H9 (cell line): Measurements from ENCODE around the gene IL3. TPM values are rescaled to one million over a fixed set of nuclear protein-coding genes. Genes with fewer than 3 reads are reported as not detected.

Experiments
- DNase-seq: peaks from one replicate; pipeline ENCODE4 v3.0.0-alpha.2; 2017
- H2AFZ ChIP-seq: one replicate; pipeline ENCODE4 v1.6.1; 2013; ENCODE audit warnings: mild to moderate bottlenecking, low read length, control low read depth, moderate library complexity
- H2AK5ac ChIP-seq: 2 replicates; pipeline ENCODE4 v1.6.1; 2013; ENCODE audit warnings: low read length, control low read depth, mixed read lengths; ENCODE audit not compliant: insufficient read length
- H2BK120ac ChIP-seq: one replicate; pipeline ENCODE4 v1.6.1; 2013; ENCODE audit warnings: low read depth, mild to moderate bottlenecking, low read length, control low read depth, inconsistent platforms; ENCODE audit not compliant: poor library complexity, severe bottlenecking
- H2BK12ac ChIP-seq: 2 replicates; pipeline ENCODE4 v1.6.1; 2013; ENCODE audit warnings: low read length, control low read depth, mixed read lengths, low read depth; ENCODE audit not compliant: insufficient read length
- H2BK15ac ChIP-seq: 2 replicates; pipeline ENCODE4 v1.6.1; 2013; ENCODE audit warnings: low read depth, low read length, control low read depth
- H2BK20ac ChIP-seq: one replicate; pipeline ENCODE4 v1.6.1; 2013; ENCODE audit warnings: low read depth, mild to moderate bottlenecking, low read length, control low read depth, inconsistent platforms; ENCODE audit not compliant: poor library complexity, severe bottlenecking
- H2BK5ac ChIP-seq: 2 replicates; pipeline ENCODE4 v1.6.1; 2013; ENCODE audit warnings: low read length, control low read depth, mixed read lengths; ENCODE audit not compliant: insufficient read length
- H3K14ac ChIP-seq: 2 replicates; pipeline ENCODE4 v1.6.1; 2013; ENCODE audit warnings: low read length, control low read depth; ENCODE audit not compliant: insufficient read depth
- H3K18ac ChIP-seq: 2 replicates; pipeline ENCODE4 v1.6.1; 2013; ENCODE audit warnings: low read depth, mild to moderate bottlenecking, mixed read lengths, low read length, control low read depth; ENCODE audit not compliant: insufficient read length
- H3K23ac ChIP-seq: 2 replicates; pipeline ENCODE4 v1.6.1; 2013; ENCODE audit warnings: low read length, control low read depth, mixed read lengths, low read depth; ENCODE audit not compliant: insufficient read length
- H3K23me2 ChIP-seq: 2 replicates; pipeline ENCODE4 v1.6.1; 2013; ENCODE audit warnings: low read depth, mild to moderate bottlenecking, mixed read lengths, low read length, control low read depth; ENCODE audit not compliant: insufficient read length, poor library complexity, severe bottlenecking
- H3K27ac ChIP-seq: 2 replicates; pipeline ENCODE4 v1.5.1; 2013; ENCODE audit warnings: low read length, control low read depth, mixed read lengths, low read depth; ENCODE audit not compliant: insufficient read length
- H3K27me3 ChIP-seq: 2 replicates; pipeline ENCODE4 v1.6.1; 2013; ENCODE audit warnings: low read length, control low read depth, inconsistent platforms; ENCODE audit not compliant: insufficient read depth
- H3K4ac ChIP-seq: 2 replicates; pipeline ENCODE4 v1.6.1; 2013; ENCODE audit warnings: low read depth, mild to moderate bottlenecking, control low read depth, inconsistent platforms, low read length, moderate library complexity
- H3K4me1 ChIP-seq: 2 replicates; pipeline ENCODE4 v1.6.1; 2013; ENCODE audit warnings: low read length, control low read depth, inconsistent platforms; ENCODE audit not compliant: insufficient read depth
- H3K4me2 ChIP-seq: 2 replicates; pipeline ENCODE4 v1.6.1; 2013; ENCODE audit warnings: low read length, control low read depth, mixed read lengths; ENCODE audit not compliant: insufficient read length, insufficient read depth
- H3K56ac ChIP-seq: 2 replicates; pipeline ENCODE4 v1.6.1; 2013; ENCODE audit warnings: low read depth, mild to moderate bottlenecking, mixed read lengths, low read length, control low read depth; ENCODE audit not compliant: insufficient read length
- H3K79me1 ChIP-seq: 2 replicates; pipeline ENCODE4 v1.6.1; 2013; ENCODE audit warnings: low read depth, mild to moderate bottlenecking, moderate library complexity, low read length, control low read depth, inconsistent platforms; ENCODE audit not compliant: insufficient read depth, poor library complexity, severe bottlenecking
- H3K79me2 ChIP-seq: 2 replicates; pipeline ENCODE4 v1.6.1; 2013; ENCODE audit warnings: low read length, control low read depth, inconsistent platforms; ENCODE audit not compliant: insufficient read depth
- H3K9ac ChIP-seq: 2 replicates; pipeline ENCODE4 v1.6.1; 2013; ENCODE audit warnings: low read length, control low read depth, mixed read lengths; ENCODE audit not compliant: insufficient read length; ENCODE audit errors: extremely low read depth
- H3K9me3 ChIP-seq: one replicate; pipeline ENCODE4 v1.6.1; 2013; ENCODE audit warnings: low read depth, low read length, inconsistent platforms; ENCODE audit not compliant: control insufficient read depth
- H3T11ph ChIP-seq: one replicate; pipeline ENCODE4 v1.6.1; 2013; ENCODE audit warnings: mild to moderate bottlenecking, low read length, control low read depth, inconsistent platforms
- H4K20me1 ChIP-seq: one replicate; pipeline ENCODE4 v1.6.1; 2013; ENCODE audit not compliant: control insufficient read depth, insufficient read length, insufficient read depth
- H4K5ac ChIP-seq: 2 replicates; pipeline ENCODE4 v1.6.1; 2013; ENCODE audit warnings: low read depth, mild to moderate bottlenecking, mixed read lengths, low read length, control low read depth; ENCODE audit not compliant: insufficient read length
- H4K8ac ChIP-seq: replicated peaks from 2 replicates; pipeline ENCODE4 v1.6.1; 2013; ENCODE audit warnings: low read length, control low read depth, mixed read lengths, low read depth; ENCODE audit not compliant: insufficient read length
- H4K91ac ChIP-seq: 2 replicates; pipeline ENCODE4 v1.6.1; 2013; ENCODE audit warnings: low read depth, mild to moderate bottlenecking, moderate library complexity, mixed read lengths, low read length, control low read depth; ENCODE audit not compliant: insufficient read length
- H3K27ac Mint-ChIP-seq, 3 experiments: 2 replicates in 2 of 3; 3 replicates in 1 of 3; pipeline ENCODE4 v1.8.0; 2020 to 2021; ENCODE audit warnings: mixed read lengths in 3 of 3, mild to moderate bottlenecking in 1 of 3, moderate library complexity in 1 of 3
- H3K27me3 Mint-ChIP-seq: 2 replicates; pipeline ENCODE4 v1.8.0; 2021; ENCODE audit warnings: low read depth, mild to moderate bottlenecking, moderate library complexity, mixed read lengths
- H3K36me3 Mint-ChIP-seq, 3 experiments: 2 replicates in 2 of 3; 3 replicates in 1 of 3; pipeline ENCODE4 v1.8.0; 2020 to 2021; ENCODE audit warnings: low read depth in 3 of 3, mixed read lengths in 3 of 3; ENCODE audit not compliant: insufficient read depth in 1 of 3
- H3K4me1 Mint-ChIP-seq, 2 experiments: 2 replicates each; pipeline ENCODE4 v1.8.0; 2020; ENCODE audit warnings: mixed read lengths in 2 of 2
- H3K4me3 Mint-ChIP-seq, 2 experiments: 2 replicates in 1 of 2; 3 replicates in 1 of 2; pipeline ENCODE4 v1.8.0; 2020 to 2021; ENCODE audit warnings: mild to moderate bottlenecking in 2 of 2, mixed read lengths in 2 of 2, moderate library complexity in 1 of 2
- H3K9me3 Mint-ChIP-seq, 2 experiments: 2 replicates in 1 of 2; 3 replicates in 1 of 2; pipeline ENCODE4 v1.8.0; 2020; ENCODE audit warnings: mild to moderate bottlenecking in 2 of 2, mixed read lengths in 2 of 2, moderate library complexity in 1 of 2
- WGBS: extraction: QIAGEN DNeasy Blood & Tissue Kit; methylation state at CpG from one replicate; pipeline ENCODE4 v1.1.7; 2013; ENCODE audit warnings: missing lambda C conversion rate, low lambda C conversion rate, mixed read lengths; ENCODE audit not compliant: insufficient read length; ENCODE audit errors: extremely low coverage; 5-methylcytosine and 5-hydroxymethylcytosine counted together
- total RNA-seq: library from RNA; stranded (reverse); gene quantifications from 2 replicates; pipeline ENCODE4 v1.2.1, GENCODE V29; 2021
- TF ChIP-seq, protein P1 (sequence below): fragments of 200-600 bp; sonication (generic); conservative IDR thresholded peaks from 3 replicates; pipeline ENCODE4 v1.8.0; 2021; ENCODE audit warnings: antibody characterized with exemption, mild to moderate bottlenecking

Gene IL3
- total RNA-seq, 1 experiment from 2014 or later: not detected

- Histone ChIP-seq H3K23ac (no peak overlapping the region), H3K79me1 (no peaks in the 10 kb centered on the region), H3K9me3 (no peaks in the 10 kb centered on the region), H2AFZ (no peak overlapping the region), H2BK120ac (no peak overlapping the region), H2BK20ac (no peak overlapping the region), H3K79me2 (no peaks in the 10 kb centered on the region), H3K18ac (no peak overlapping the region), H3K27me3 (no peaks in the 10 kb centered on the region), H3K14ac (no peak overlapping the region), H4K5ac (no peak overlapping the region), H3T11ph (no peak overlapping the region), H3K23me2 (no peaks in the 10 kb centered on the region), H3K27ac (no peak overlapping the region), H2BK5ac (no peak overlapping the region), H3K9ac (no peak overlapping the region), H4K8ac (no peak overlapping the region), H4K20me1 (no peaks in the 10 kb centered on the region), H3K4me2 (no peak overlapping the region), H2BK15ac (no peak overlapping the region), H3K4ac (no peak overlapping the region), H3K4me1 (no peaks in the 10 kb centered on the region), H3K56ac (no peak overlapping the region), H2AK5ac (no peak overlapping the region), H4K91ac (no peak overlapping the region), H2BK12ac (no peak overlapping the region)
- Mint-ChIP-seq H3K36me3 (no peaks in the 10 kb centered on the region), H3K4me1 (0 out of 4 replicates have a peak, but pooled peaks cover 0 to 3% of the 10 kb centered on the region in 2 experiments), H3K4me3 (no peak overlapping the region), H3K27ac (no peak overlapping the region), H3K27me3 (peaks cover 3% of the 10 kb centered on the region), H3K9me3 (no peaks in the 10 kb centered on the region)
- TF ChIP-seq, protein P1, sequence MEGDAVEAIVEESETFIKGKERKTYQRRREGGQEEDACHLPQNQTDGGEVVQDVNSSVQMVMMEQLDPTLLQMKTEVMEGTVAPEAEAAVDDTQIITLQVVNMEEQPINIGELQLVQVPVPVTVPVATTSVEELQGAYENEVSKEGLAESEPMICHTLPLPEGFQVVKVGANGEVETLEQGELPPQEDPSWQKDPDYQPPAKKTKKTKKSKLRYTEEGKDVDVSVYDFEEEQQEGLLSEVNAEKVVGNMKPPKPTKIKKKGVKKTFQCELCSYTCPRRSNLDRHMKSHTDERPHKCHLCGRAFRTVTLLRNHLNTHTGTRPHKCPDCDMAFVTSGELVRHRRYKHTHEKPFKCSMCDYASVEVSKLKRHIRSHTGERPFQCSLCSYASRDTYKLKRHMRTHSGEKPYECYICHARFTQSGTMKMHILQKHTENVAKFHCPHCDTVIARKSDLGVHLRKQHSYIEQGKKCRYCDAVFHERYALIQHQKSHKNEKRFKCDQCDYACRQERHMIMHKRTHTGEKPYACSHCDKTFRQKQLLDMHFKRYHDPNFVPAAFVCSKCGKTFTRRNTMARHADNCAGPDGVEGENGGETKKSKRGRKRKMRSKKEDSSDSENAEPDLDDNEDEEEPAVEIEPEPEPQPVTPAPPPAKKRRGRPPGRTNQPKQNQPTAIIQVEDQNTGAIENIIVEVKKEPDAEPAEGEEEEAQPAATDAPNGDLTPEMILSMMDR: no peak
- DNase-seq: peak; percentile 17
- no CpG with 5 or more reads among the region's 10 CpGs for WGBS
Observed at GRCh38 chr5:132054031-132054696, 6.3 kb upstream of the IL3 start.
